SK-N-SH treated with all-trans-retinoic acid at 6 μM for 48 hours (cell line): Measurements from ENCODE around the gene SLC2A8.

Experiments used
- ATAC-seq: fragments of 200-7000 bp; cut with Tn5 transposase; 3 replicates; pipeline ENCODE4 v1.9.1; 2020; ENCODE audit warnings: mild to moderate bottlenecking, moderate library complexity
- ARNTL ChIP-seq: fragments of 450-650 bp; formaldehyde crosslinking; IDR thresholded peaks from 2 replicates; pipeline ENCODE4 v1.5.0; 2020; ENCODE audit warnings: low read depth, mild to moderate bottlenecking, moderate library complexity, borderline replicate concordance
- BACH2 ChIP-seq: fragments of 250-450 bp; sonication (Bioruptor Pico); IDR thresholded peaks from 2 replicates; pipeline ENCODE4 v1.9.0; 2021; ENCODE audit warnings: mild to moderate bottlenecking, borderline replicate concordance
- CREB5 ChIP-seq: fragments of 250-450 bp; sonication (Bioruptor Pico); IDR thresholded peaks from 2 replicates; pipeline ENCODE4 v1.5.1; 2020; ENCODE audit warnings: low read depth, mild to moderate bottlenecking, moderate library complexity
- CSDC2 ChIP-seq: fragments of 250-450 bp; sonication (Bioruptor Pico); IDR thresholded peaks from 2 replicates; pipeline ENCODE4 v1.5.0; 2020; ENCODE audit warnings: mild to moderate bottlenecking, moderate library complexity
- CSRNP3 ChIP-seq: fragments of 250-450 bp; sonication (Bioruptor Pico); IDR thresholded peaks from 2 replicates; pipeline ENCODE4 v1.5.1; 2021; ENCODE audit warnings: mild to moderate bottlenecking, moderate library complexity
- ESRRG ChIP-seq: fragments of 250-450 bp; sonication (Bioruptor Pico); IDR thresholded peaks from 2 replicates; pipeline ENCODE4 v1.6.1; 2021; ENCODE audit warnings: mild to moderate bottlenecking
- GLIS3 ChIP-seq: fragments of 250-450 bp; sonication (Bioruptor Pico); IDR thresholded peaks from 2 replicates; pipeline ENCODE4 v1.5.0; 2020; ENCODE audit warnings: mild to moderate bottlenecking, moderate library complexity
- ISL1 ChIP-seq: fragments of 250-450 bp; sonication (Bioruptor Pico); IDR thresholded peaks from 2 replicates; pipeline ENCODE4 v2.1.2; 2022; ENCODE audit warnings: mild to moderate bottlenecking, moderate library complexity
- OSR1 ChIP-seq: fragments of 250-450 bp; sonication (Bioruptor Pico); IDR thresholded peaks from 2 replicates; pipeline ENCODE4 v1.8.0; 2022; ENCODE audit warnings: moderate library complexity, mild to moderate bottlenecking, inconsistent platforms
- PATZ1 ChIP-seq: fragments of 250-450 bp; sonication (Bioruptor Pico); IDR thresholded peaks from 2 replicates; pipeline ENCODE4 v1.8.0; 2020; ENCODE audit warnings: mild to moderate bottlenecking, moderate library complexity, borderline replicate concordance
- POU6F1 ChIP-seq: fragments of 250-450 bp; sonication (Bioruptor Pico); IDR thresholded peaks from 2 replicates; pipeline ENCODE4 v1.8.0; 2021; ENCODE audit warnings: low read depth, mild to moderate bottlenecking, moderate library complexity, borderline replicate concordance
- PPARA ChIP-seq: fragments of 250-450 bp; sonication (Bioruptor Pico); IDR thresholded peaks from 2 replicates; pipeline ENCODE4 v1.5.0; 2020; ENCODE audit warnings: mild to moderate bottlenecking, borderline replicate concordance
- RARB ChIP-seq: fragments of 250-450 bp; sonication (Bioruptor Pico); IDR thresholded peaks from 2 replicates; pipeline ENCODE4 v1.8.0; 2021; ENCODE audit warnings: mild to moderate bottlenecking, moderate library complexity
- SNAI2 ChIP-seq: fragments of 250-450 bp; sonication (Bioruptor Pico); IDR thresholded peaks from 2 replicates; pipeline ENCODE4 v1.5.0; 2020; ENCODE audit warnings: mild to moderate bottlenecking, moderate library complexity
- TCF4 ChIP-seq: fragments of 250-450 bp; sonication (Bioruptor Pico); IDR thresholded peaks from 2 replicates; pipeline ENCODE4 v1.8.0; 2021; ENCODE audit warnings: mild to moderate bottlenecking, moderate library complexity, borderline replicate concordance
- TOX ChIP-seq: fragments of 250-450 bp; sonication (Bioruptor Pico); IDR thresholded peaks from 2 replicates; pipeline ENCODE4 v1.8.0; 2021; ENCODE audit warnings: mild to moderate bottlenecking, moderate library complexity, borderline replicate concordance
- ZC3H10 ChIP-seq: fragments of 250-450 bp; sonication (Bioruptor Pico); IDR thresholded peaks from 2 replicates; pipeline ENCODE4 v1.5.1; 2021; ENCODE audit warnings: mild to moderate bottlenecking, moderate library complexity
- ZFP3 ChIP-seq: fragments of 250-450 bp; sonication (Bioruptor Pico); IDR thresholded peaks from 2 replicates; pipeline ENCODE4 v1.5.0; 2020; ENCODE audit warnings: mild to moderate bottlenecking, moderate library complexity
- ZFP30 ChIP-seq: fragments of 450-650 bp; formaldehyde crosslinking; IDR thresholded peaks from 2 replicates; pipeline ENCODE4 v1.5.0; 2022; ENCODE audit warnings: mild to moderate bottlenecking, moderate library complexity
- ZNF565 ChIP-seq: fragments of 450-650 bp; formaldehyde crosslinking; conservative IDR thresholded peaks from 2 replicates; pipeline ENCODE4 v1.5.0; 2020; ENCODE audit warnings: low read depth, mild to moderate bottlenecking, moderate library complexity
- ZNF70 ChIP-seq: fragments of 450-650 bp; formaldehyde crosslinking; IDR thresholded peaks from 2 replicates; pipeline ENCODE4 v1.5.0; 2020; ENCODE audit warnings: mild to moderate bottlenecking, moderate library complexity
- ZNF8 ChIP-seq: fragments of 450-650 bp; formaldehyde crosslinking; IDR thresholded peaks from 2 replicates; pipeline ENCODE4 v1.5.0; 2020; ENCODE audit warnings: mild to moderate bottlenecking, moderate library complexity

SLC2A8 gene

GRCh38 chr9:127430415-127430814 is 33.4 kb downstream of the SLC2A8 start:
- no peak for ATAC-seq
- TF ChIP-seq GLIS3 (CRISPR knock-in tag) (no peak), ZNF8 (CRISPR knock-in tag) (no peak), ZFP30 (CRISPR knock-in tag) (no peak), ZNF565 (no peak), SNAI2 (CRISPR knock-in tag) (no peak), CSRNP3 (no peak), OSR1 (CRISPR knock-in tag) (no peak), ZFP3 (CRISPR knock-in tag) (no peak), TOX (CRISPR knock-in tag) (no peak), ARNTL (CRISPR knock-in tag) (no peak)
- TF ChIP-seq, all 23 proteins: peak for 0

- TF ChIP-seq ZNF565 (no peak), GLIS3 (CRISPR knock-in tag) (no peak), BACH2 (CRISPR knock-in tag) (no peak), CSDC2 (CRISPR knock-in tag) (no peak), RARB (CRISPR knock-in tag) (no peak), ZFP30 (CRISPR knock-in tag) (no peak), TCF4 (CRISPR knock-in tag) (no peak)
- TF ChIP-seq, all 23 proteins: peak for 0
- ATAC-seq, result no peak
Measured at GRCh38 chr9:127437497-127438264, 40.7 kb downstream of the SLC2A8 start.

- ATAC-seq, result no peak
- no peak for TF ChIP-seq ARNTL (CRISPR knock-in tag)
- no peak for TF ChIP-seq ZNF70 (CRISPR knock-in tag)
- TF ChIP-seq ISL1 (CRISPR knock-in tag), result no peak
- TF ChIP-seq POU6F1, result no peak
- TF ChIP-seq CSRNP3, result no peak
- no peak for TF ChIP-seq ESRRG (CRISPR knock-in tag)
- TF ChIP-seq ZC3H10, result no peak
- no peak for TF ChIP-seq GLIS3 (CRISPR knock-in tag)
- TF ChIP-seq RARB (CRISPR knock-in tag), result no peak
- no peak for TF ChIP-seq ZNF8 (CRISPR knock-in tag)
- TF ChIP-seq PPARA (CRISPR knock-in tag), result no peak
- no peak for TF ChIP-seq TOX (CRISPR knock-in tag)
- no peak for TF ChIP-seq ZFP30 (CRISPR knock-in tag)
- TF ChIP-seq CREB5 (CRISPR knock-in tag), result no peak
- TF ChIP-seq SNAI2 (CRISPR knock-in tag), result no peak
- no peak for TF ChIP-seq PATZ1 (CRISPR knock-in tag)
Measured at GRCh38 chr9:127438394-127438793, 41.4 kb downstream of the SLC2A8 start.
